Left cardiac atrium (tissue), 2 donors: ENCODE results near the gene NMBR. TPM values are rescaled to one million over a fixed set of nuclear protein-coding genes. Genes with fewer than 3 reads are reported as not detected.

Experiments used
- total RNA-seq, 2 donors: library from RNA; stranded (reverse); fragmentation: NEBNext Ultra II Directional; extraction: Animal tissue kit (Norgen Biotek cat#: 25700); gene quantifications; one replicate each; pipeline ENCODE4 v1.2.1, GENCODE V29; 2021
- donor health status: DM: no; HTN: yes; CAD: no; lungs with severe emphysema.
- donor health status: DM: yes; HTN: yes; CAD: no.

The NMBR gene
- total RNA-seq, 2 donors from 2014 or later, result not detected

Other genes with a start within 250 kb of the NMBR start
- not detected for gene GJE1, start 14.2 kb downstream of the NMBR start, total RNA-seq
- 10 to 100 TPM; 26.9 to 27.4 TPM for gene VTA1, start 141 bp upstream of the NMBR start, total RNA-seq
- 10 to 100 TPM in 1 of 2 donors, 1 to 10 TPM in 1; 5.7 to 13.4 TPM for gene ADGRG6, start 154.9 kb upstream of the NMBR start, total RNA-seq